ENCODE measurements around the gene SSH2.

- TF ChIP-seq POLR2A (IDR thresholded peaks at IDR 0.05): no peak
- no peak for TF ChIP-seq CTCF (IDR thresholded peaks at IDR 0.05)
Measured at GRCh38 chr17:29591146-29591736, 338.8 kb downstream of the SSH2 start.

Measured in thyroid gland (tissue), 4 donors.